ENCODE results near the gene SSU72. TPM values are rescaled to one million over a fixed set of nuclear protein-coding genes. Genes with fewer than 3 reads are reported as not detected.

Gene SSU72
- polyA plus RNA-seq, 1 donor from 2014 or later: 56.2 TPM

GRCh38 chr1:1600861-1601563 is 26.3 kb upstream of the SSU72 start:
- Histone ChIP-seq H3K9me3 (ENCODE audit: low read length) (no peaks in the 10 kb centered on the region), H3K9me2 (ENCODE audit: insufficient read depth, low read length) (no peaks in the 10 kb centered on the region), H3K4me2 (ENCODE audit: low read length) (peak overlapping the region; percentile 82), H2AFZ (ENCODE audit: low read depth, low read length) (peak overlapping the region; percentile 60), H3F3A (ENCODE audit: insufficient read depth, low read length, poor library complexity, severe bottlenecking) (no peaks in the 10 kb centered on the region), H3K9ac (ENCODE audit: low read length) (peak overlapping the region; percentile 66), H4K20me1 (ENCODE audit: insufficient read depth) (no peaks in the 10 kb centered on the region), H3K27ac (ENCODE audit: low read length) (no peak overlapping the region), H3K27me3 (ENCODE audit: insufficient read depth, low read depth, low read length) (peaks cover 12% of the 10 kb centered on the region), H3K79me2 (replicated peaks; ENCODE audit: insufficient read depth, low read length) (no peaks in the 10 kb centered on the region), H3K4me3 (ENCODE audit: low read length) (peak overlapping the region; percentile 90), H3K36me3 (ENCODE audit: insufficient read depth, low read length) (no peaks in the 10 kb centered on the region)
- TF ChIP-seq EP300 (conservative IDR thresholded peaks at IDR 0.05; ENCODE audit: poor library complexity, severe bottlenecking) (no peak), EZH2 (IDR thresholded peaks at IDR 0.05; ENCODE audit: borderline replicate concordance, insufficient read depth, low read length, poor library complexity, severe bottlenecking) (no peak), CTCF (IDR thresholded peaks at IDR 0.05; ENCODE audit: poor library complexity, severe bottlenecking) (no peak), SMC3 (conservative IDR thresholded peaks at IDR 0.05; ENCODE audit: poor library complexity) (no peak), MXI1 (conservative IDR thresholded peaks at IDR 0.05; ENCODE audit: poor library complexity, severe bottlenecking) (no peak), TAF1 (IDR thresholded peaks at IDR 0.05; ENCODE audit: low read depth) (no peak), REST (IDR thresholded peaks at IDR 0.05; ENCODE audit: borderline replicate concordance) (no peak), POLR2AphosphoS5 (IDR thresholded peaks at IDR 0.05) (no peak), RAD21 (conservative IDR thresholded peaks at IDR 0.05) (no peak)

- no peak for TF ChIP-seq MXI1 (conservative IDR thresholded peaks at IDR 0.05; ENCODE audit: poor library complexity, severe bottlenecking)
- peak; percentile 1 for TF ChIP-seq POLR2AphosphoS5 (IDR thresholded peaks at IDR 0.05)
- H2AFZ ChIP-seq (ENCODE audit: low read depth, low read length): peak within 1 kb of the TSS; percentile 60
- H3K79me2 ChIP-seq (replicated peaks; ENCODE audit: insufficient read depth, low read length): no peaks in the 10 kb centered on the region
- H3K4me3 ChIP-seq (ENCODE audit: low read length): peak within 1 kb of the TSS; percentile 90
- H3K9me3 ChIP-seq (ENCODE audit: low read length): no peaks in the 10 kb centered on the region
- no peaks in the 10 kb centered on the region for H3K9me2 ChIP-seq (ENCODE audit: insufficient read depth, low read length)
- H4K20me1 ChIP-seq (ENCODE audit: insufficient read depth): no peaks in the 10 kb centered on the region
- no peaks in the 10 kb centered on the region for H3F3A ChIP-seq (ENCODE audit: insufficient read depth, low read length, poor library complexity, severe bottlenecking)
- no peak within 1 kb of the TSS for H3K27ac ChIP-seq (ENCODE audit: low read length)
- H3K27me3 ChIP-seq (ENCODE audit: insufficient read depth, low read depth, low read length): peaks cover 12% of the 10 kb centered on the region
- H3K9ac ChIP-seq (ENCODE audit: low read length): peak within 1 kb of the TSS; percentile 66
- H3K4me2 ChIP-seq (ENCODE audit: low read length): peak within 1 kb of the TSS; percentile 82
- no peaks in the 10 kb centered on the region for H3K36me3 ChIP-seq (ENCODE audit: insufficient read depth, low read length)
Measured at GRCh38 chr1:1599935-1600860, 25.5 kb upstream of the SSU72 start, which contains the start of gene FNDC10. Gene FNDC10, minus strand, starts transcription at chr1:1600135. Its CDS starts 120 bp downstream, at chr1:1600015.

Data from neural cell (in vitro differentiated cells).